GM12873 (cell line): Measurements from ENCODE around the gene SHC1.

ENCODE experiments used
- TF ChIP-seq, protein P1 (sequence below): IDR thresholded peaks from 2 replicates; pipeline ENCODE4 v1.5.1; 2012; ENCODE audit warnings: low read depth, mild to moderate bottlenecking, moderate library complexity, low read length, control low read depth; ENCODE audit not compliant: insufficient read depth; ENCODE audit errors: missing control alignments

SHC1 gene

GRCh38 chr1:154989195-154989860 is 18.8 kb upstream of the SHC1 start:
- TF ChIP-seq, protein P1, sequence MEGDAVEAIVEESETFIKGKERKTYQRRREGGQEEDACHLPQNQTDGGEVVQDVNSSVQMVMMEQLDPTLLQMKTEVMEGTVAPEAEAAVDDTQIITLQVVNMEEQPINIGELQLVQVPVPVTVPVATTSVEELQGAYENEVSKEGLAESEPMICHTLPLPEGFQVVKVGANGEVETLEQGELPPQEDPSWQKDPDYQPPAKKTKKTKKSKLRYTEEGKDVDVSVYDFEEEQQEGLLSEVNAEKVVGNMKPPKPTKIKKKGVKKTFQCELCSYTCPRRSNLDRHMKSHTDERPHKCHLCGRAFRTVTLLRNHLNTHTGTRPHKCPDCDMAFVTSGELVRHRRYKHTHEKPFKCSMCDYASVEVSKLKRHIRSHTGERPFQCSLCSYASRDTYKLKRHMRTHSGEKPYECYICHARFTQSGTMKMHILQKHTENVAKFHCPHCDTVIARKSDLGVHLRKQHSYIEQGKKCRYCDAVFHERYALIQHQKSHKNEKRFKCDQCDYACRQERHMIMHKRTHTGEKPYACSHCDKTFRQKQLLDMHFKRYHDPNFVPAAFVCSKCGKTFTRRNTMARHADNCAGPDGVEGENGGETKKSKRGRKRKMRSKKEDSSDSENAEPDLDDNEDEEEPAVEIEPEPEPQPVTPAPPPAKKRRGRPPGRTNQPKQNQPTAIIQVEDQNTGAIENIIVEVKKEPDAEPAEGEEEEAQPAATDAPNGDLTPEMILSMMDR = no peak

- TF ChIP-seq, protein P1 = peak; percentile 28
Measured at GRCh38 chr1:154988058-154988954, 17.8 kb upstream of the SHC1 start.

GRCh38 chr1:154987326-154987725 is 16.8 kb upstream of the SHC1 start:
- TF ChIP-seq, protein P1 = no peak

DNA sequence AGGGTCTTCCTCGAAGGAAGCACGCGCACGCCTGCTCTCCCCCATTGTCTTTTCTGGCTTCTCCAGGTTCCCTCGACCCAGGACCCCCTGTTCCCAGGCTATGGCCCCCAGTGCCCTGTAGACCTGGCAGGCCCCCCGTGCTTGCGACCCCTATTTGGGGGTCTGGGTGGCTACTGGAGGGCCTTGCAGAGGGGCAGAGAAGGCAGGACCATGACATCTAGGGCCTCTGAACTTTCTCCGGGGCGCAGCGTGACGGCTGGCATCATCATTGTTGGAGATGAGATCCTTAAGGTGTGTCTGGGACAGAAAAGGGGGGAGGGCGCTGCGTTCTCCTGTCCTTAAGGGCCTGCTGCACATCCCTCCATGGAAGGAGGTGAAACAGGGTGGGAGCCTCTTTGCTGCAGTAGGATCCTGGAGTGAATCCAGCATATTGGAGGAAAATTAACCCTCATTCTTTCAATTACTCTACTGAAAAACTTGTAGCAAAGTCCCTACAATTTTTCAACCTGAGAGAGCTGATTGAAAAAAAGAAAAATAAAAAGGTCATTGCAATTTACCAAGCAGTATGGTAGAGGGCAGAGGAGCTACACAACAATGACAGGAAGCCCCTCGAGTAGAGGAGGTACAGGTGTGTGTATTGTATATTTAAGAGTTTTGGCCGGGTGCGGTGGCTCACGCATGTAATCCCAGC is 13.4 kb upstream of the SHC1 start:
- TF ChIP-seq, protein P1 = no peak

- TF ChIP-seq, protein P1 = no peak
Measured at GRCh38 chr1:154982897-154983648, 12.5 kb upstream of the SHC1 start, which contains the start of gene FLAD1. TSS of gene FLAD1 (plus strand) at chr1:154983344. CDS start at chr1:154983695, 351 bp downstream.

DNA sequence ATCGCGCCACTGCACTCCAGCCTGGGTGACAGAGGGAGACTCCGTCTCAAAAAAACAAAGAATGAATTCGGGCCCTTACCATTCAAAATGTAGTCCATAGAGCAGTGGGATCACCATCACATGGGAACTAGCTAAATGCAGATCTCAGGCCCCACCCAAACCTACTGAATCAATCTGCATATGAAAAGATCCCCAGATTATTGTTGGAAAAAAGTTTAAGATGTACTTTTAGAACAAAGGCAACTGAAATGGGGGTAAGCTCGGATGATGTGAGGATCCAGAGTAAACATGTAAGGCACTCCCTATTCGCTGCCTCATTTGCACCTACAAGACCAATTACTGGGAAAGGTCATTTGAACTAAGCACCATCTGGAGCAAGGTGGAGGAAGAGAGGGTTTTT is 11.8 kb upstream of the SHC1 start:
- TF ChIP-seq, protein P1 = no peak
